ENCODE measurements around the gene PROB1.

Gene PROB1

GRCh38 chr5:139344177-139344576 lies 50.7 kb downstream of the PROB1 start:
- H4K20me1 ChIP-seq = peaks cover 82% of the 10 kb centered on the region

GRCh38 chr5:139343476-139343875 lies 51.4 kb downstream of the PROB1 start:
- peak overlapping the region; percentile 77 for H3K4me3 ChIP-seq
- peak overlapping the region; percentile 90 for H3K4me2 ChIP-seq
- peaks cover 46% of the 10 kb centered on the region for H3K36me3 ChIP-seq
- peaks cover 75% of the 10 kb centered on the region for H4K20me1 ChIP-seq
- no peak for TF ChIP-seq Cebpa-rat (IDR thresholded peaks at IDR 0.05)
- H3K27me3 ChIP-seq = no peaks in the 10 kb centered on the region
- H3K27ac ChIP-seq = peak overlapping the region; percentile 98
- H3K9ac ChIP-seq = peak overlapping the region; percentile 98
- H3K9me3 ChIP-seq = no peaks in the 10 kb centered on the region
- peaks cover 73% of the 10 kb centered on the region for H3K4me1 ChIP-seq

More at GRCh38 chr5:139344177-139344576, 50.7 kb downstream of the PROB1 start:
- Histone ChIP-seq H3K4me3 (peak overlapping the region; percentile 77), H3K36me3 (peaks cover 51% of the 10 kb centered on the region), H3K9me3 (no peaks in the 10 kb centered on the region), H3K4me1 (peaks cover 80% of the 10 kb centered on the region), H3K9ac (peak overlapping the region; percentile 98), H3K4me2 (peak overlapping the region; percentile 90), H3K27me3 (no peaks in the 10 kb centered on the region), H3K27ac (peak overlapping the region; percentile 98; the same call in 1 of the 2 replicates)
- no peak for TF ChIP-seq Cebpa-rat (IDR thresholded peaks at IDR 0.05)

GRCh38 chr5:139342423-139342723 lies 52.5 kb downstream of the PROB1 start:
- Histone ChIP-seq H3K36me3 (peaks cover 35% of the 10 kb centered on the region), H3K27ac (peak overlapping the region; percentile 98), H3K4me3 (peak overlapping the region; percentile 77), H3K9me3 (no peaks in the 10 kb centered on the region), H3K27me3 (no peaks in the 10 kb centered on the region), H4K20me1 (peaks cover 64% of the 10 kb centered on the region), H3K4me1 (peaks cover 62% of the 10 kb centered on the region), H3K4me2 (peak overlapping the region; percentile 90), H3K9ac (peak overlapping the region; percentile 98)
- TF ChIP-seq Cebpa-rat (IDR thresholded peaks at IDR 0.05) = no peak

GRCh38 chr5:139341689-139342422 lies 53.0 kb downstream of the PROB1 start, which contains the start of gene PAIP2:
Gene PAIP2, plus strand, starts transcription at chr5:139341854. Its CDS starts 21,931 bp downstream, at chr5:139363785.
- peak within 1 kb of the TSS; percentile 98 for H3K27ac ChIP-seq
- H3K4me1 ChIP-seq = peaks cover 56% of the 10 kb centered on the region
- peak within 1 kb of the TSS; percentile 90 for H3K4me2 ChIP-seq
- H3K9ac ChIP-seq = peak within 1 kb of the TSS; percentile 98
- H3K4me3 ChIP-seq = peak within 1 kb of the TSS; percentile 77
- TF ChIP-seq Cebpa-rat (IDR thresholded peaks at IDR 0.05) = no peak
- H3K36me3 ChIP-seq = peaks cover 30% of the 10 kb centered on the region
- peaks cover 59% of the 10 kb centered on the region for H4K20me1 ChIP-seq
- no peaks in the 10 kb centered on the region for H3K9me3 ChIP-seq
- H3K27me3 ChIP-seq = no peaks in the 10 kb centered on the region

GRCh38 chr5:139341187-139341688 lies 53.7 kb downstream of the PROB1 start:
- Histone ChIP-seq H3K4me3 (peak overlapping the region; percentile 77), H3K4me2 (peak overlapping the region; percentile 90), H3K27ac (no peak overlapping the region), H3K36me3 (peaks cover 24% of the 10 kb centered on the region), H4K20me1 (peaks cover 57% of the 10 kb centered on the region), H3K9ac (peak overlapping the region; percentile 98), H3K4me1 (peaks cover 50% of the 10 kb centered on the region), H3K9me3 (no peaks in the 10 kb centered on the region), H3K27me3 (no peaks in the 10 kb centered on the region)
- no peak for TF ChIP-seq Cebpa-rat (IDR thresholded peaks at IDR 0.05)
